ENCODE data around the gene PSMC3. TPM values are rescaled to one million over a fixed set of nuclear protein-coding genes. Genes with fewer than 3 reads are reported as not detected.
A peak's percentile ranks its signal among the peaks of the same experiment; 100 is the strongest.

PSMC3 gene
- total RNA-seq, 1 experiment from 2014 or later, result 181 TPM

DNA sequence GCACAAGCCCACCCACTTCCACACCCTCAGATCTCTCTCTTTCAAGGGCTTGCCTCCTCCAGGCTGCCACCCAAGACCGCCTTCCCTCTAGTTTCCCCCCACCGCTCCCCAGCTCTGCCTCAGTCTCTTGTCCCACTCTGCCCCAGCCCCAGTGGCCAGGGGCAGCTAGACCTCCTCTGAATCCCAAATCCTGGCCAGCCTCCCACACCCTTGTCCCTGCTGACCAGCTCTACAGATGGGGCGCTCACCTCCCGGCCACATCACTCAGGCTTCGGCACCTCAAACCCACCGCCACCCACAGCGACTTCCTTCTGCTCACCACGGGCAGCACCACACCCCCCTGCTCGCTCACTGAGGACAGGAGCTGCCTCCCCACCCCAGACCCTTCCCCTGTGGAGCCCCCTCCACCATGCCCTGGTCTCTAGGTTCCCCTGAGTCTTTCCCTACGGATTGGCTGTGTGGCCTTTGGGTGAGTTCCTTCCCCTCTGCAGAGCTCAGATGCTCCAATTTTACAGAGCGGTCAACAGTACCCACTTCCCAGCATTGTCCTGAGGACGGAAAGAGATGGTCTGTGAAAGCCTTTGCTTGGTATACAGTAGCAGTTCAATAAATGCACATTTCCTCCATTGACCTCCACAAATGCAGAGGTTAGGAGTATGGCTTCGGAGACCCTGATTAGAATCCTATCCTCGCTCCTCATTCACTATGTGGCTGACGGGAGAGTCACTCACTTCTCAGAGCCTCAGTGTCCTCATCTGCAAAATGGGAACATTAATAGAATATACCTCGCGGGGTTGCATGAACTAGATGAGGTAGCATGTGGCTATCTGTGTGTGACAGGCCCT lies 36.4 kb downstream of the PSMC3 start:
- Histone ChIP-seq H3K4me3 (ENCODE audit: low read depth in 2 of 2, low read length in 2 of 2) (no peak overlapping the region), H3K36me3 (ENCODE audit: control insufficient read depth, insufficient read depth, low read length) (no peaks in the 10 kb centered on the region), H3K4me1 (ENCODE audit: control insufficient read depth, insufficient read depth, low read length) (no peaks in the 10 kb centered on the region), H3K27ac (ENCODE audit: low read length) (no peak overlapping the region), H3K27me3 (ENCODE audit: control insufficient read depth, insufficient read depth, low read length) (no peaks in the 10 kb centered on the region), H3K9me3 (ENCODE audit: control insufficient read depth, insufficient read depth, low read depth, low read length) (no peaks in the 10 kb centered on the region)
- BruUV-seq (replicated peaks), result no TSS peak
- DNase-seq (ENCODE audit: low read depth, low spot score), result no peak
- in situ Hi-C loops (cut with HindIII; ENCODE audit: low pct_unique_long_range_greater_than_20kb, low sequenced_read_pairs) (no loop called here), intact Hi-C loops (cut with micrococcal nuclease; ENCODE audit: unreplicated experiment) (no loop called here)
- CTCF ChIA-PET, result no interaction called here
- no peak for TF ChIP-seq SIN3A (IDR thresholded peaks at IDR 0.05; ENCODE audit: borderline replicate concordance, insufficient read depth, low read depth, low read length)
- TF ChIP-seq, protein P1, sequence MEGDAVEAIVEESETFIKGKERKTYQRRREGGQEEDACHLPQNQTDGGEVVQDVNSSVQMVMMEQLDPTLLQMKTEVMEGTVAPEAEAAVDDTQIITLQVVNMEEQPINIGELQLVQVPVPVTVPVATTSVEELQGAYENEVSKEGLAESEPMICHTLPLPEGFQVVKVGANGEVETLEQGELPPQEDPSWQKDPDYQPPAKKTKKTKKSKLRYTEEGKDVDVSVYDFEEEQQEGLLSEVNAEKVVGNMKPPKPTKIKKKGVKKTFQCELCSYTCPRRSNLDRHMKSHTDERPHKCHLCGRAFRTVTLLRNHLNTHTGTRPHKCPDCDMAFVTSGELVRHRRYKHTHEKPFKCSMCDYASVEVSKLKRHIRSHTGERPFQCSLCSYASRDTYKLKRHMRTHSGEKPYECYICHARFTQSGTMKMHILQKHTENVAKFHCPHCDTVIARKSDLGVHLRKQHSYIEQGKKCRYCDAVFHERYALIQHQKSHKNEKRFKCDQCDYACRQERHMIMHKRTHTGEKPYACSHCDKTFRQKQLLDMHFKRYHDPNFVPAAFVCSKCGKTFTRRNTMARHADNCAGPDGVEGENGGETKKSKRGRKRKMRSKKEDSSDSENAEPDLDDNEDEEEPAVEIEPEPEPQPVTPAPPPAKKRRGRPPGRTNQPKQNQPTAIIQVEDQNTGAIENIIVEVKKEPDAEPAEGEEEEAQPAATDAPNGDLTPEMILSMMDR (IDR thresholded peaks at IDR 0.05), result no peak
- no peak for TF ChIP-seq POLR2AphosphoS5 (IDR thresholded peaks at IDR 0.05; ENCODE audit: low read depth, low read length)
- TF ChIP-seq, protein P2, sequence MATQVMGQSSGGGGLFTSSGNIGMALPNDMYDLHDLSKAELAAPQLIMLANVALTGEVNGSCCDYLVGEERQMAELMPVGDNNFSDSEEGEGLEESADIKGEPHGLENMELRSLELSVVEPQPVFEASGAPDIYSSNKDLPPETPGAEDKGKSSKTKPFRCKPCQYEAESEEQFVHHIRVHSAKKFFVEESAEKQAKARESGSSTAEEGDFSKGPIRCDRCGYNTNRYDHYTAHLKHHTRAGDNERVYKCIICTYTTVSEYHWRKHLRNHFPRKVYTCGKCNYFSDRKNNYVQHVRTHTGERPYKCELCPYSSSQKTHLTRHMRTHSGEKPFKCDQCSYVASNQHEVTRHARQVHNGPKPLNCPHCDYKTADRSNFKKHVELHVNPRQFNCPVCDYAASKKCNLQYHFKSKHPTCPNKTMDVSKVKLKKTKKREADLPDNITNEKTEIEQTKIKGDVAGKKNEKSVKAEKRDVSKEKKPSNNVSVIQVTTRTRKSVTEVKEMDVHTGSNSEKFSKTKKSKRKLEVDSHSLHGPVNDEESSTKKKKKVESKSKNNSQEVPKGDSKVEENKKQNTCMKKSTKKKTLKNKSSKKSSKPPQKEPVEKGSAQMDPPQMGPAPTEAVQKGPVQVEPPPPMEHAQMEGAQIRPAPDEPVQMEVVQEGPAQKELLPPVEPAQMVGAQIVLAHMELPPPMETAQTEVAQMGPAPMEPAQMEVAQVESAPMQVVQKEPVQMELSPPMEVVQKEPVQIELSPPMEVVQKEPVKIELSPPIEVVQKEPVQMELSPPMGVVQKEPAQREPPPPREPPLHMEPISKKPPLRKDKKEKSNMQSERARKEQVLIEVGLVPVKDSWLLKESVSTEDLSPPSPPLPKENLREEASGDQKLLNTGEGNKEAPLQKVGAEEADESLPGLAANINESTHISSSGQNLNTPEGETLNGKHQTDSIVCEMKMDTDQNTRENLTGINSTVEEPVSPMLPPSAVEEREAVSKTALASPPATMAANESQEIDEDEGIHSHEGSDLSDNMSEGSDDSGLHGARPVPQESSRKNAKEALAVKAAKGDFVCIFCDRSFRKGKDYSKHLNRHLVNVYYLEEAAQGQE (IDR thresholded peaks at IDR 0.05; ENCODE audit: insufficient read depth in 1 of 2, low read depth in 2 of 2, low read length in 1 of 2), result no peak
- POLR2A ChIA-PET, result interaction anchor here (0.7 kb wide), 1 partner anchor 137 kb away, joined by 4 read pairs; no protein-coding TSS in a partner anchor
- ATAC-seq, result no peak

DNA sequence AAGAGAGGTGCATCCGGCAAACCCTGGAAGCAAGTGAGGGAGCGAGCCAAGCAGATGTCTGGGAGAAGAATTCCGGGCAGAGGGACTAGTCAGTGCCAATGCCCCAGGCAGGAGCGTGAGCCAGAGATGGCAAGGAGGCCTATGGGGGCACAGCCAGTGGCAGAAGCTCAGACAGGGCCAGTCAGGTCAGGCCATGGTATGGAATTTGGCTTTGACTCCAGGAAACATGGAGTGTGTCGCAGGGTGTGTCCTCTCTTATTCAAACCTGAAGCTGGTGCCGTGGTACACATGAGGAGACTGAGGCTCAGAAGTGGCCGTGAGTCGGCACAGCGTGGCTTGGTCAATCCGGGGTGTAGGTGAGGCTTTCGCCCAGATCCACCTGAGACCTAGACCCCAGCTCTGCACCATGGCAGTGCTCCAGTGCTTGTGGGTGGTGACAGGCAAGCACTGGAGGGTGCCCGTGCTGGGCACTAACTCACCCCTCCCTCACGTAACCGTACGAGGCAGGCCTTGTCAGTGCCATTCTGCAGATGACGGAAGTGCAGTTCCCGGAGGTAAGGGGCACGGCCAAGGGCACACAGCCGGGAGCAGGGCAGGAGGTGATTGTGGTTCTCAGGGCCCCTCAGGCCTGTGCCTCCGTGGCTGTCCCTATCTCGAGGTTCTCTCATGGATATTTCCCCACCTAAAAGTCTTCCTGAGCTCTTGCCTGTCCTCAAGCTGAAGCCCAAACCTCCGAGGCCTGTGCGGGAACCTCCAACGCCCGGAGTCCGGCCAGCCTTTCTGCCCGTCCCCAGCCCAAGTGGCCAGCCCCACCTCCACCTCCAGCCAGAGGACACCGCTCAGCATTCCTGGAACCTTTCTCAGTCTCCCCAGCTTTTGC lies 37.3 kb downstream of the PSMC3 start:
- TF ChIP-seq SIN3A (IDR thresholded peaks at IDR 0.05; ENCODE audit: borderline replicate concordance, insufficient read depth, low read depth, low read length), result no peak
- TF ChIP-seq POLR2AphosphoS5 (IDR thresholded peaks at IDR 0.05; ENCODE audit: low read depth, low read length), result no peak
- TF ChIP-seq, protein P2 (IDR thresholded peaks at IDR 0.05; ENCODE audit: insufficient read depth in 1 of 2, low read depth in 2 of 2, low read length in 1 of 2), result no peak
- TF ChIP-seq, protein P1 (IDR thresholded peaks at IDR 0.05), result no peak
- TF ChIP-seq TCF7L2 (IDR thresholded peaks at IDR 0.05; ENCODE audit: low read depth, low read length), result no peak
- no peak overlapping the region for H3K4me3 ChIP-seq (ENCODE audit: low read depth in 2 of 2, low read length in 2 of 2)
- no peaks in the 10 kb centered on the region for H3K4me1 ChIP-seq (ENCODE audit: control insufficient read depth, insufficient read depth, low read length)
- intact Hi-C loops (cut with micrococcal nuclease; ENCODE audit: unreplicated experiment), result no loop called here
- ATAC-seq (peak; percentile 31), DNase-seq (ENCODE audit: low read depth, low spot score) (no peak)
- H3K9me3 ChIP-seq (ENCODE audit: control insufficient read depth, insufficient read depth, low read depth, low read length), result no peaks in the 10 kb centered on the region
- no peak overlapping the region for H3K27ac ChIP-seq (ENCODE audit: low read length)
- CTCF ChIA-PET, result no interaction called here
- H3K36me3 ChIP-seq (ENCODE audit: control insufficient read depth, insufficient read depth, low read length), result no peaks in the 10 kb centered on the region
- in situ Hi-C loops (cut with HindIII; ENCODE audit: low pct_unique_long_range_greater_than_20kb, low sequenced_read_pairs), result no loop called here
- H3K27me3 ChIP-seq (ENCODE audit: control insufficient read depth, insufficient read depth, low read length), result no peaks in the 10 kb centered on the region
- POLR2A ChIA-PET, result no interaction called here
- BruUV-seq (replicated peaks), result no TSS peak
